ENCODE results near the gene MYO5B.
A peak's percentile ranks its signal among the peaks of the same experiment; 100 is the strongest.
"Not testable (repeated sequence)": the region's sequence is repeated elsewhere in the genome, so short reads cannot be mapped to it uniquely, and the experiment has no call there.

The MYO5B gene

GRCh38 chr18:49917742-49918141 lies 277.2 kb downstream of the MYO5B start:
- no peak for DNase-seq (ENCODE audit: low spot score)

- no peak for DNase-seq (ENCODE audit: low spot score)
These were observed 279.6 kb downstream of the MYO5B start for GRCh38 chr18:49915352-49915751.

- no peak for DNase-seq (ENCODE audit: low spot score)
These were observed 281.7 kb downstream of the MYO5B start for GRCh38 chr18:49913221-49913620.

DNA sequence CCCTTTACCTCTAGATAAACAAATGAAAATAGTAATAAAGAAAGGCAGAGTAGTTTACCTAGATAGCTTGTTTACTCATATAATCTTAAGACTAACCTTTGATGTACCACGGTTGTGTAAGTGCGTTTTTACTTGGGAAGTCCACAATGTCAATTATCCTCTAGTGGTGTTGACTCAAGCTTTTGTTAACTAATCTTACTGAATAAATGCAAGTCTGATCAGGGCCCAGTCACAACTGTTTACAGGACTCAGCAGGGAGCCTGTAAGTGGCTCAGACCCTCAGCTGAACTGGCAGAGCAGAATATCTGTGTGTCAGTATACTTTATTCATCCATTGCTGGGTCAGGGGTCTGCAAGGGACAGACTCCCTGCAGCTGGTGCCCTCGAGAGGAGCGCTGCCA lies 283.5 kb downstream of the MYO5B start:
- DNase-seq (ENCODE audit: low spot score) = no peak

- DNase-seq (ENCODE audit: low spot score) = no peak
These were observed 284.0 kb downstream of the MYO5B start for GRCh38 chr18:49910986-49911385.

DNA sequence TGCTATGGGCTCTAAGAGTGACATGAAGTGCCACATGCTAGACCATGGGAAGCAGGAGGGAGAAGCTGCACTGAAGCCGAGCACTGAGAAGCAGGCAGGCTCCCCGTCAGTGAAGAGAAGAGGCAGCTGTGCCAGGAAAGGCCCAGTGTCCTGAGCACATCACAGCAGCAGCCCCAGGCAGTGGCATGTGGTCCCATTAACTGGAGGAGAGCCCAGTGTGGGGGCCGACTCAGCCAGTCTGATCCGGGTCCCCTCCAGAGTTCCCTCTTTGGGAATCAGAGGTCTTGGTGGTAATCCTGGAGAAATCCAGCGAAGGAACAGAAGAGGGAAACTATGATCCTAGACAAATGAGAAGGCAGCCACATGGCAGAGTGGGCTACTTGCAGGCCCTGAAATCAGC lies 284.9 kb downstream of the MYO5B start:
- DNase-seq (ENCODE audit: low spot score) = no peak

- no peak for DNase-seq (ENCODE audit: low spot score)
These were observed 287.5 kb downstream of the MYO5B start for GRCh38 chr18:49907346-49907929.

GRCh38 chr18:49905771-49906170 lies 289.2 kb downstream of the MYO5B start:
- DNase-seq (ENCODE audit: low spot score) = no peak

DNA sequence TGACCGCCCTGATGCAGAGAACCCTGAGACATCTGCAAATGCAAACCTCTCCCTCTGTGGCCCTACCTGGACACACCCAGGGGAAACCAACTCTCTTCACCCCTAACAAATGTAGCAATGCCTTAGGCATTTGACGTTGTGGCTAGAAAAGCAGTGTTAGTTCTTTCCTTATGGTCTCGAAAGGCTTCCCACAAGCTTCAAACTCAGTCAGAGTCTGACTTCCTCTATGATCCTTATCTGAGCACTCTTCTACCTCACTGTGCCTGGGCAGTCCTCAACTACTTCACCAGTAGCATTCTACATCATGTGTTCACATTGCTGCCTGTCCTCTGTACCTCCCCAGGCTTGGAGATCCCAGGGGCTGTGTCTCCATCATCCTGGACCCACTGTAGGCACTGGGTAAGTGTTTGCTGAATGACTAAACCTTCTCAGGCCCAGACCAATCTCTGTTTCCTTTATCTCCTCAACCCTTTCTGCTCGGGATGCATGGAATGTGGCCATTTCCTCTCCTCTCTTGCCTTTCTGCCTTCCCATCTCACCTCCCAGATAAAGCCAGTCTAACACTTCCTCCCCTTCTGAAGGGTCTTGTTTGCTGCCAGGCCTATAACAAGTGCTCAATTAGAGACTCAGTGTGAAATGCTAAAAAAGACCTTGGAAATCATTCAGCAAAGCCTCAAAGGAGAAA lies 289.9 kb downstream of the MYO5B start:
- no peak for DNase-seq (ENCODE audit: low spot score)

DNA sequence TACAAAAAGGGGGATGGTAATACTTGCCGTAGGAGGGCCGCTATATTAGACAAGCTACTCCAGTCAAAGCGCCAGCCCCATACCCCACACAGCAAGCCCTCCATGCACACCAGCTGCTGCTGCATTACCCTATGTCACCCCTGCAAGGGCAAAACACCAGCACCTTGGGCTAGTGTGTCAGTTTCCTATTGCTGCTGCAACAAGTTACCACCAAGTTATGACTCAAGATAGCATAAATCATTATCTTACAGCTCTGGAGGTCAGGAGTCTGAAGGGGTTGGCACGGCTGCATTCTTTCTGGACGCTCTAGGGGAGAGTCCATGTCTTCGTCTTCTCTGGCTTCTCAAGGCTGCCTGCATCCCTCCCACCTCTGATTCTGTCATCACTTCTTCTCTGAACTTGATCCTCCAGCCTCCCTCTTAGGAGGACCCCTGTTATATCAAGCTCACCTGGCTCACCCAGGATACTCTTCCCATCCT lies 293.0 kb downstream of the MYO5B start:
- DNase-seq (ENCODE audit: low spot score) = no peak

DNA sequence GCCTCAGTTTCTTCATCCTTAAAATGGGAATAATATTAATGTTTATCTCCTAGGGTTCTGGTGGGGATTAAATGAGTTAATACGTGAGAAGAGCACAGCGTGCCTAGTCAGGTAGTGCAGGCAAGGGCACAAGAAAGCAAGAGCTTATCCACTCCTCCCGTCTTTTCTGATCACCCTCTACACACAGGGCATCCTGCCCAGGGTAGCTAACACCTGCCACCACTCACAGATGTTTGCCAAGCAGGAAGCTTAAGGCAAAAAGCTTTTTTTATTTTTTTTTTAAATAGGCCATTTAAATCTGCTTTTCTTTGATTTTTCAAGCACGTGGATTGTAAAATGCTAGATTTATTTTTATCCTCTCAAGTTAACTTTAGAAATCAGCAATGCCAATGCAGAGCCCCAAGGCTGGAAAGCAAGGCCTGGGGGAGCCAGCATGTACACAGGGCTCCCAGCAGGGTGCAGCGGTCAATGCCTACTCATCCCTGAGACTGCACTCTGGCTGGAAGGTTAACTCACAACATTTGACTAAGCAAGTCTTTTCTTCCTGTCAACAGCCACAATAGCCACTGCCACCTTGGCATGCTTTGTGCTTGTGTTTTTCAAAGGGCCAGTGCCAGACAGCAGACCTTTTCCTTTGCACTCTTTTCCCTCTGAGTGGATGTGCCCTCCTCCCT lies 295.2 kb downstream of the MYO5B start:
- no peak for DNase-seq (ENCODE audit: low spot score)

DNA sequence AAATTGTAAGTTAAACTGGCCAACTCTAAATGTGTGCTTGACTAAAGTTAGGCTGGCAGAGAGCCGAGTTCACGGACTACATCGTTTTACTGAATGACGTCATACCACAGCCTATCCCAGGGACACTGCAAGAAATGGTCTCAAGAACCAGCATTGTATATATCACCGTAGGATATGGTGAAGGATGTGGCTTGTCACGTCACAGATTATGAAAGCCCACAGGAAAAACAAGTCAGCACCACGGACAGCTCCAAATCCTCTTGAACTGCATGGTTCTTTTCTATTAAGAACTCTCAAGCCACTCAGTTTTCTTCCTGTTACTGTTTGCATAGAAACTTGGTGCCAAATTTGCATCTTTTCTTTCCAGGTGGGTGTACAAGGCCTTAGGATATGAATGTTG lies 296.5 kb downstream of the MYO5B start:
- DNase-seq (ENCODE audit: low spot score) = peak; percentile 62

- DNase-seq (ENCODE audit: low spot score) = no peak
These were observed 300.3 kb downstream of the MYO5B start for GRCh38 chr18:49894517-49895226.

- DNase-seq (ENCODE audit: low spot score) = no peak
These were observed 301.9 kb downstream of the MYO5B start for GRCh38 chr18:49893036-49893435.

DNA sequence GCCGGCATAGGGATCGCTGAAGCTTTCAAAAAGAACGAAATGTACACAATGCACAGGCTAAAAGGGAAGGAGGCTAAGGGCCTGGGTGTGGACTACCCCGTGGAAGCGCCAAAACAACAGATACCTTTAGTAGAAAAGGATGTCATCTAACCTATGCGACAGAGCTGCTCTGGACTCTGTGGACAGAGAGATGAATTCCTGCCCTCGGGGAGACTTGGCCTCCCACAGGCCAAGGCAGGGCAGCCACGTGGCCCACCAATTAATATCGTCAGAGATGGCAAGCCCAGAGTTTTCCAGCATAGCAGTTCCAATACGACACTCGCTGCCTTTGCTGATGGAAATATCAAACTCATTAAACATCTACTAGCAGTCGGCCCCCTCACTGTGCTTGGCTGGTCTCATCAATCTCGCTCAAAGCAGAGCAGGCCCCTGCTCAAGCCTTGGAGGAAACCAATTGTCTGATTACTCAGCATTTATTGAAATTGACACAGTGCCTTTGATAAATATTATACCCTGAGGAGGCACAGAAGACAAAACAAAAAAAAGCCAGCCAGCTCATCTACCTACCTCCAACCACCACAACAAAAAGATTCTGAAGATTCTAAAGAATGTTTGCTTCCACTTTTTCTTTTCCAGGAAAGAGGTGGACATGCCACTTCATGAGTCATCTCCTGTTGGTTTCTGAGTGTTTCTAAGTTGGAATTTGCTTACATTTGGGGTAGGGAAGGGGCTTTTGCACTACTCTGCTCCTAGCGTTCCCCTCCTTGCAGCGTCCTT lies 302.6 kb downstream of the MYO5B start:
- DNase-seq (ENCODE audit: low spot score) = no peak

DNA sequence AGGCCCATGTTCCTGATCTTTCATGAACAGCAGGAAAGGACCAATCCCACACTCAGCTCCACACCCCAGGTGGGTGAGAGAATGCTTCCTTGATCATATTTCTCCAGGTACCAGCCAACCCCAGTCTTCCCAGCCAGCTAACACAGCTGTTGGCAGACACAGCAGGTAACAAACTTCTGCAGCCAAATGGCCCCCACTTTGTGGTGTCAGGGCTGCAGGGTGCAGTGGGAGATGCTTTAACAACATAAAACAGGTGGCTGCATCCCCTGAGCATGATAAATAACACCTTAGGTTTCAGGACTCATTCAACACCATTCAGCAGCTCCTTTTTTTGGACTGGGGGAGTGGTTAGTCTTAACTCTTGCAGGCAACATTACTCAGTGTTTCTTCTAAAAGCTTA lies 304.9 kb downstream of the MYO5B start:
- no peak for DNase-seq (ENCODE audit: low spot score)

DNA sequence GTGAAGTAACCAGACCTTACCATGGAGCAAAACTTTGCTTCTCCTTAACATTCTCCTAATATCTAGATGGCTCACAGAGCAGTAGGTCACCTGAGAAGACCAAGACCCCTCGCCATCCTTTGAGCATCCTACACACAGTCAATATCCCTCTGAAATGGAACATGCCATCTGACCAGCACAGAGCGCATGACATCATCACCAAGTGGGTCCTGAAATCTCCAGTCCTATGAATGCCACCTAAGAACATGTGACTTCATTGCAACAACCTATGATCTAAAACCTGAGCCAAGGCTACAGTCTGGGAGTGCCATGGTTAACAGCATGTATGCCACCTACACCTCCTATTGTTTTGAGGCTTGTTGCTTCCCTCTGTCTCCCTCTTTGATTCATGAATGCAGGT lies 305.4 kb downstream of the MYO5B start:
- not testable (repeated sequence) for DNase-seq (ENCODE audit: low spot score)

DNA sequence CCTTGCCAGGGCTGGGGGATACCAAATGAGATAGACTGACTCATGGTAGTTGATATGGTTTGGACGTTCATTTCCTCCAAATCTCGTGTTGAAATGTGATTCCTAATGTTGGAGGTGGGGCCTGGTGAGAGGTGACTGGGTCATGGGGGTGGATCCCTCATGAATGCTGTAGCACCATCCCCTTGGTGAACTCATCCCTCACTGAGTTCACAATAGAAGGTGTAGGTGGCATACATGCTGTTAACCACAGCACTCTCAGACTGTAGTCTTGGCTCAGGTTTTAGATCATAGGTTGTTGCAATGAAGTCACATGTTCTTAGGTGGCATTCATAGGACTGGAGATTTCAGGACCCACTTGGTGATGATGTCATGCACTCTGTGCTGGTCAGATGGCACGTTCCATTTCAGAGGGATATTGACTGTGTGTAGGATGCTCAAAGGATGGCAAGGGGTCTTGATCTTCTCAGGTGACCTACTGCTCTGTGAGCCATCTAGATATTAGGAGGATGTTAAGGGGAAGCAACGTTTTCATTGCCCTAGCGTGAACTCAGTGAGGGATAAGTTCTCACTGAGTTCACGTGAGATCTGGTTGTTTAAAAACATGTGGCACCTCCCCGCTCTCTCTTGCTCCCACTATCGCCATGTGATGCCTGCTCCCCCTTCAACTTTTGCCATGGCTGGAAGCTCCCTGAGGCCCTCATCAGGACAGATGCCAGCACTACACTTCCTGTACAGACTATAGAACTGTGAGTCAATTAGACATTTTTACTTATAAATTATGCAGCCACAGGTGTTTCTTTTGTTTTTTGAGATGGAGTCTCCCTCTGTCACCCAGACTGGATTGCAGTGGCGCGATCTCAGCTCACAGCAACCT lies 307.8 kb downstream of the MYO5B start:
- no peak for DNase-seq (ENCODE audit: low spot score)

- DNase-seq (ENCODE audit: low spot score) = no peak
These were observed 310.0 kb downstream of the MYO5B start for GRCh38 chr18:49884959-49885358.

DNA sequence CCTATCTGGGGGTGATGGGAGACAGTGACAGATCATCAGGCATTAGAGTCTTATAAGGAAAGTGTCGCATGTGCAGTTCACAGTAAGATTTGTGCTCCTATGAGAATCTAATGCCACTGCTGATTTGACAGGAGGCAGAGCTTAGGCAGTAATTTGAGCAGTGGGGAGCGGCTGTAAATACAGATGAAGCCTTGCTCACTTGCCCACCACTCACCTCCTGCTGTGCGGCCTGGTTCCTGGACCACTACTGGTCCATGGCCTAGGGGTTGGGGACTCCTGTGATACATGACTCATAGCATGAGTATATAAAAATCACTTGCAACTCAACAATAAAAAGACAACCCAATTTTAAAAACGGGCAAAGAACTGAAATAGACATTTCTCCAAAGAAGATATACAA lies 310.5 kb downstream of the MYO5B start:
- DNase-seq (ENCODE audit: low spot score) = no peak

DNA sequence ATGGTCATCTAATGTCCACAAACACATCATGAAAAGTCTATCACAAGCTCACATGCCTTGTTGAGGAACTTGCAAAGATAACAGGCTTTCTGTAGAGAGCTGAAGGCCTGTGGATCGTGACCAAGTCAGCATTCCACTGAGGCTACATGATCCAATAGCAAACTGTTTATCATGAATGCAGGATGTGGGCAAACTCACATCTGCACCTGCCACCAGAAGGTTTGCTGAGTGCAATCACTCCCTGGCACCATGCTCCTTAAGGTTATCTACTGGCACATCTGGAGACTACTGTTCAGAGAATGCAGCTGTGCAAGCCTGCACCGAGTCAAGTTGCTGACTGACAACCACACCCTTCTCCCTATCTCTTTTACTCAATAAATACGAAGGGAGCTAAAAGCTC lies 314.3 kb downstream of the MYO5B start:
- no peak for DNase-seq (ENCODE audit: low spot score)
